Measurements from ENCODE around the gene ASXL3. TPM values are rescaled to one million over a fixed set of nuclear protein-coding genes. Genes with fewer than 3 reads are reported as not detected.

Gene ASXL3
- total RNA-seq = under 0.01 and 0.13 TPM in 2 replicates

GRCh38 chr18:33577685-33578517 lies at the start of gene ASXL3:
Gene ASXL3, plus strand, starts transcription at chr18:33578219. Its CDS starts 413 bp downstream, at chr18:33578632.

Other genes starting within 250 kb of the ASXL3 start
- gene CCDC178, start 137.5 kb upstream of the ASXL3 start, total RNA-seq = 1.4 and 3.9 TPM in 2 replicates